PC-3 (cell line): ENCODE data around the gene MXI1. TPM values are rescaled to one million over a fixed set of nuclear protein-coding genes. Genes with fewer than 3 reads are reported as not detected.
"Not testable (repeated sequence)": the region's sequence is repeated elsewhere in the genome, so short reads cannot be mapped to it uniquely, and the experiment has no call there.

Experiments
- ATAC-seq: fragments of 200-7000 bp; cut with Tn5 transposase; 2 replicates; pipeline ENCODE4 v1.9.1; 2020; ENCODE audit warnings: mild to moderate bottlenecking, moderate library complexity
- BruUV-seq: library from RNA; stranded (reverse); fragments of 400-500 nt; replicated peaks from 2 replicates; lab custom pipeline; 2021; lab: Mats Ljungman, UMichigan
- CTCF ChIA-PET: fragments of 300-600 bp; sonication (Branson Sonifier 250); formaldehyde crosslinking; loops from one replicate; lab custom pipeline; 2022; ENCODE audit warnings: antibody characterized with exemption; lab: Charles Lee
- POLR2A ChIA-PET: fragments of 300-600 bp; sonication (Branson Sonifier 250); formaldehyde crosslinking; loops from one replicate; lab custom pipeline; 2022; ENCODE audit warnings: antibody characterized with exemption; ENCODE audit not compliant: unreplicated experiment; lab: Charles Lee
- DNase-seq: peaks from one replicate; pipeline ENCODE4 v3.0.0-alpha.2; 2015
- H2AFZ ChIP-seq: fragments of 300-600 bp; sonication (generic); 2 replicates; pipeline ENCODE4 v1.6.0; 2016; ENCODE audit warnings: antibody characterized with exemption, low read length
- H3F3A ChIP-seq: fragments of 300-600 bp; sonication (generic); one replicate; pipeline ENCODE4 v1.6.0; 2017; ENCODE audit warnings: antibody characterized with exemption, low read length, control low read depth, mild to moderate bottlenecking; ENCODE audit not compliant: unreplicated experiment
- H3K27ac ChIP-seq: fragments of 300-600 bp; sonication (generic); 2 replicates; pipeline ENCODE4 v1.5.1; 2016; ENCODE audit warnings: mild to moderate bottlenecking, low read length
- H3K27me3 ChIP-seq: fragments of 300-600 bp; sonication (generic); 2 replicates; pipeline ENCODE4 v1.6.1; 2016; ENCODE audit warnings: low read length, mixed read lengths
- H3K36me3 ChIP-seq: fragments of 300-600 bp; sonication (generic); 2 replicates; pipeline ENCODE4 v1.6.1; 2016; ENCODE audit warnings: low read depth, mixed run types, low read length, mixed read lengths
- H3K4me1 ChIP-seq: fragments of 300-600 bp; sonication (generic); 2 replicates; pipeline ENCODE4 v1.5.1; 2016; ENCODE audit warnings: low read length; ENCODE audit not compliant: insufficient read depth
- H3K4me2 ChIP-seq: fragments of 300-600 bp; sonication (generic); 2 replicates; pipeline ENCODE4 v1.6.0; 2016; ENCODE audit warnings: low read length
- H3K4me3 ChIP-seq: fragments of 300-600 bp; sonication (generic); 2 replicates; pipeline ENCODE4 v1.5.1; 2016; ENCODE audit warnings: mild to moderate bottlenecking, low read length, mixed read lengths
- H3K79me2 ChIP-seq: fragments of 300-600 bp; sonication (generic); 2 replicates; pipeline ENCODE4 v1.6.1; 2017; ENCODE audit warnings: low read length, mixed read lengths
- H3K9ac ChIP-seq: fragments of 300-600 bp; sonication (generic); 2 replicates; pipeline ENCODE4 v1.6.0; 2016; ENCODE audit warnings: mild to moderate bottlenecking, low read length
- H3K9me2 ChIP-seq: fragments of 300-600 bp; sonication (generic); replicated peaks from 2 replicates; pipeline ENCODE4 v1.6.1; 2016; ENCODE audit warnings: mixed run types, low read length, mixed read lengths
- H3K9me3 ChIP-seq: fragments of 300-600 bp; sonication (generic); 2 replicates; pipeline ENCODE4 v1.6.1; 2016; ENCODE audit warnings: low read length, mixed read lengths
- H4K20me1 ChIP-seq: fragments of 300-600 bp; sonication (generic); 2 replicates; pipeline ENCODE4 v1.6.1; 2016; ENCODE audit warnings: low read length, mixed read lengths
- CTCF ChIP-seq: fragments of 300-600 bp; sonication (generic); conservative IDR thresholded peaks from 2 replicates; pipeline ENCODE4 v1.5.1; 2017; ENCODE audit warnings: antibody characterized with exemption, low read depth, mild to moderate bottlenecking, low read length
- EZH2 ChIP-seq: fragments of 300-600 bp; sonication (generic); IDR thresholded peaks from one replicate; pipeline ENCODE4 v1.6.1; 2017; ENCODE audit warnings: antibody characterized with exemption, mild to moderate bottlenecking, low read length; ENCODE audit not compliant: unreplicated experiment
- EZH2phosphoT487 ChIP-seq: fragments of 300-600 bp; sonication (generic); IDR thresholded peaks from 2 replicates; pipeline ENCODE4 v1.6.1; 2018; ENCODE audit warnings: mild to moderate bottlenecking, antibody characterized with exemption, low read length, borderline replicate concordance
- intact Hi-C: fragments of 100-400 bp; cut with micrococcal nuclease; formaldehyde crosslinking; loops from 2 replicates; pipeline ENCODE4 v1.9.0; 2023
- total RNA-seq: library from RNA; depleted of rRNA; stranded (reverse); fragments of >200 nt; gene quantifications from 2 replicates; pipeline ENCODE4 v1.2.3, GENCODE V29; 2014

Gene MXI1
- total RNA-seq, 1 experiment from 2014 or later = 18.0 TPM

- TF ChIP-seq EZH2phosphoT487 = no peak
- no peak for TF ChIP-seq EZH2
- no peak for TF ChIP-seq CTCF
- no peaks in the 10 kb centered on the region for H3K27me3 ChIP-seq
- no peak overlapping the region for H3K4me3 ChIP-seq
- no peaks in the 10 kb centered on the region for H3F3A ChIP-seq
- intact Hi-C loops = no loop called here
- no peak overlapping the region for H3K4me2 ChIP-seq
- no TSS peak for BruUV-seq
- no peaks in the 10 kb centered on the region for H3K4me1 ChIP-seq
- H3K79me2 ChIP-seq = no peaks in the 10 kb centered on the region
- no peaks in the 10 kb centered on the region for H3K36me3 ChIP-seq
- H3K9ac ChIP-seq = no peak overlapping the region
- no peak overlapping the region for H2AFZ ChIP-seq
- DNase-seq (no peak), ATAC-seq (no peak)
- no peaks in the 10 kb centered on the region for H3K9me3 ChIP-seq
- no peaks in the 10 kb centered on the region for H4K20me1 ChIP-seq
- CTCF ChIA-PET = no interaction called here
- POLR2A ChIA-PET = no interaction called here
- H3K9me2 ChIP-seq = no peaks in the 10 kb centered on the region
- H3K27ac ChIP-seq = no peak overlapping the region
Observed at GRCh38 chr10:110268971-110269370, 61.6 kb downstream of the MXI1 start.

GRCh38 chr10:110269374-110270318, 62.2 kb downstream of the MXI1 start:
- no peaks in the 10 kb centered on the region for H4K20me1 ChIP-seq
- H3K9me3 ChIP-seq = no peaks in the 10 kb centered on the region
- H3K9me2 ChIP-seq = no peaks in the 10 kb centered on the region
- intact Hi-C loops = no loop called here
- ATAC-seq (no peak), DNase-seq (no peak)
- TF ChIP-seq EZH2 = no peak
- no peak for TF ChIP-seq CTCF
- no peak for TF ChIP-seq EZH2phosphoT487
- no peak overlapping the region for H3K4me2 ChIP-seq
- CTCF ChIA-PET = no interaction called here
- H3K79me2 ChIP-seq = no peaks in the 10 kb centered on the region
- POLR2A ChIA-PET = interaction anchor here (0.7 kb wide), 1 partner anchor 222 kb away, joined by 3 read pairs; no protein-coding TSS in a partner anchor
- BruUV-seq = no TSS peak
- no peak overlapping the region for H3K4me3 ChIP-seq
- no peaks in the 10 kb centered on the region for H3F3A ChIP-seq
- no peak overlapping the region for H3K9ac ChIP-seq
- no peak overlapping the region for H2AFZ ChIP-seq
- no peaks in the 10 kb centered on the region for H3K36me3 ChIP-seq
- H3K27ac ChIP-seq = no peak overlapping the region
- no peaks in the 10 kb centered on the region for H3K4me1 ChIP-seq
- H3K27me3 ChIP-seq = no peaks in the 10 kb centered on the region

GRCh38 chr10:110272995-110273394, 65.6 kb downstream of the MXI1 start:
- BruUV-seq, H3K27ac ChIP-seq, H3K9ac ChIP-seq, H3K9me3 ChIP-seq, CTCF ChIA-PET, H3K9me2 ChIP-seq, H4K20me1 ChIP-seq, H3K27me3 ChIP-seq, ATAC-seq, H3K4me1 ChIP-seq, H3K4me3 ChIP-seq, intact Hi-C loops, H3K79me2 ChIP-seq, H3F3A ChIP-seq, DNase-seq, POLR2A ChIA-PET, H3K4me2 ChIP-seq, H3K36me3 ChIP-seq, H2AFZ ChIP-seq: not testable (repeated sequence)
